Measurements from ENCODE around the gene CDON. TPM values are rescaled to one million over a fixed set of nuclear protein-coding genes. Genes with fewer than 3 reads are reported as not detected.

The CDON gene
- total RNA-seq, 2 experiments from 2014 or later: 1.9 to 2.7 TPM

- Mint-ChIP-seq H3K4me3 (no peak overlapping the region), H3K9me3 (no peaks in the 10 kb centered on the region), H3K27ac (no peak overlapping the region), H3K4me1 (ENCODE audit: low read depth) (peaks cover 6% of the 10 kb centered on the region), H3K36me3 (ENCODE audit: low read depth) (no peaks in the 10 kb centered on the region), H3K27me3 (no peaks in the 10 kb centered on the region)
- peaks cover 7% of the 10 kb centered on the region for H3K4me1 ChIP-seq (ENCODE audit: insufficient read depth, low read length)
- TF ChIP-seq CTCF (IDR thresholded peaks at IDR 0.05): no peak
- no peak overlapping the region for H3K4me3 ChIP-seq (ENCODE audit: low read length)
- no peaks in the 10 kb centered on the region for H3K36me3 ChIP-seq (ENCODE audit: insufficient read depth, low read length)
- H3K27me3 ChIP-seq (ENCODE audit: control insufficient read depth in 1 of 2, insufficient read depth in 2 of 2, low read length in 2 of 2): peaks cover 0 to 3% of the 10 kb centered on the region in 2 experiments
- H3K27ac ChIP-seq (ENCODE audit: low read depth in 1 of 2, low read length in 2 of 2): no peak overlapping the region
- CTCF ChIA-PET: no interaction called here
- intact Hi-C loops (cut with DNase I, micrococcal nuclease): loop anchor here in 1 of 2 experiments (5.0 kb wide), 1 partner anchor 178 kb away; no protein-coding TSS in a partner anchor
- POLR2A ChIA-PET: no interaction called here
- ATAC-seq (ENCODE audit: poor library complexity): no peak
- DNase-seq: no peak
- H3K9me3 ChIP-seq (ENCODE audit: control insufficient read depth in 1 of 2, insufficient read depth in 1 of 2, low read length in 2 of 2): no peaks in the 10 kb centered on the region
Observed at GRCh38 chr11:125944350-125945010, 118.2 kb downstream of the CDON start.

- DNase-seq: no peak
- no peaks in the 10 kb centered on the region for H3K36me3 Mint-ChIP-seq (ENCODE audit: low read depth)
- no peak overlapping the region for H3K4me3 ChIP-seq (ENCODE audit: low read length)
- ChIA-PET POLR2A (no interaction called here), CTCF (no interaction called here)
- H3K9me3 ChIP-seq (ENCODE audit: control insufficient read depth in 1 of 2, insufficient read depth in 1 of 2, low read length in 2 of 2): no peaks in the 10 kb centered on the region
- H3K4me1 Mint-ChIP-seq (ENCODE audit: low read depth): peaks cover 6% of the 10 kb centered on the region
- no peak for TF ChIP-seq CTCF (IDR thresholded peaks at IDR 0.05)
- H3K4me3 Mint-ChIP-seq: no peak overlapping the region
- H3K27me3 ChIP-seq (ENCODE audit: control insufficient read depth in 1 of 2, insufficient read depth in 2 of 2, low read length in 2 of 2): peaks cover 0 to 3% of the 10 kb centered on the region in 2 experiments
- no peak overlapping the region for H3K27ac Mint-ChIP-seq
- H3K36me3 ChIP-seq (ENCODE audit: insufficient read depth, low read length): no peaks in the 10 kb centered on the region
- H3K9me3 Mint-ChIP-seq: no peaks in the 10 kb centered on the region
- no peaks in the 10 kb centered on the region for H3K27me3 Mint-ChIP-seq
- intact Hi-C loops (cut with DNase I, micrococcal nuclease): loop anchor here in 1 of 2 experiments (5.0 kb wide), 1 partner anchor 178 kb away; no protein-coding TSS in a partner anchor
- H3K4me1 ChIP-seq (ENCODE audit: insufficient read depth, low read length): peaks cover 7% of the 10 kb centered on the region
- H3K27ac ChIP-seq (ENCODE audit: low read depth in 1 of 2, low read length in 2 of 2): no peak overlapping the region
- ATAC-seq (ENCODE audit: poor library complexity): no peak
Observed at GRCh38 chr11:125943661-125944349, 118.9 kb downstream of the CDON start.

- POLR2A ChIA-PET: no interaction called here
- H3K27me3 ChIP-seq (ENCODE audit: control insufficient read depth in 1 of 2, insufficient read depth in 2 of 2, low read length in 2 of 2): peaks cover 0 to 3% of the 10 kb centered on the region in 2 experiments
- H3K27me3 Mint-ChIP-seq: no peaks in the 10 kb centered on the region
- no peak for TF ChIP-seq CTCF (IDR thresholded peaks at IDR 0.05)
- no peaks in the 10 kb centered on the region for H3K36me3 Mint-ChIP-seq (ENCODE audit: low read depth)
- no peak overlapping the region for H3K27ac ChIP-seq (ENCODE audit: low read depth in 1 of 2, low read length in 2 of 2)
- DNase-seq (no peak), ATAC-seq (ENCODE audit: poor library complexity) (no peak)
- no peaks in the 10 kb centered on the region for H3K9me3 Mint-ChIP-seq
- intact Hi-C loops (cut with DNase I, micrococcal nuclease): loop anchor here (1.0 to 5.0 kb wide), 3 partner anchors 179 to 251 kb away; no protein-coding TSS in a partner anchor
- no peaks in the 10 kb centered on the region for H3K9me3 ChIP-seq (ENCODE audit: control insufficient read depth in 1 of 2, insufficient read depth in 1 of 2, low read length in 2 of 2)
- no peak overlapping the region for H3K4me3 Mint-ChIP-seq
- H3K4me3 ChIP-seq (ENCODE audit: low read length): no peak overlapping the region
- peaks cover 14% of the 10 kb centered on the region for H3K4me1 ChIP-seq (ENCODE audit: insufficient read depth, low read length)
- H3K36me3 ChIP-seq (ENCODE audit: insufficient read depth, low read length): no peaks in the 10 kb centered on the region
- H3K4me1 Mint-ChIP-seq (ENCODE audit: low read depth): peaks cover 6% of the 10 kb centered on the region
- H3K27ac Mint-ChIP-seq: no peak overlapping the region
- CTCF ChIA-PET: interaction anchor here (1.0 kb wide), 1 partner anchor 251 kb away, joined by 4 read pairs; no protein-coding TSS in a partner anchor
Observed at GRCh38 chr11:125942771-125943428, 119.8 kb downstream of the CDON start.

Measured in CD4-positive, alpha-beta T cell (primary cell).